GM12878 (cell line): ENCODE results near the gene AANAT. TPM values are rescaled to one million over a fixed set of nuclear protein-coding genes. Genes with fewer than 3 reads are reported as not detected.

Experiments
- ATAC-seq: fragments of 200-7000 bp; cut with Tn5 transposase; 3 replicates; pipeline ENCODE4 v1.9.1; 2020; ENCODE audit warnings: mild to moderate bottlenecking, moderate library complexity
- BruUV-seq: library from RNA; stranded (reverse); fragments of 400-500 nt; replicated peaks from 2 replicates; lab custom pipeline; 2021; lab: Mats Ljungman, UMichigan
- CTCF ChIA-PET: fragments of 300-600 bp; sonication (Branson Sonifier 250); formaldehyde crosslinking; extraction: SDS; loops from one replicate; lab custom pipeline; 2021; ENCODE audit warnings: inconsistent platforms; lab: Yijun Ruan, JAX
- POLR2A ChIA-PET: fragments of 350-600 bp; formaldehyde crosslinking; extraction: SDS; loops from one replicate; lab custom pipeline; 2021; ENCODE audit warnings: inconsistent platforms; lab: Charles Lee
- RAD21 ChIA-PET: fragments of 300-600 bp; sonication (Branson Sonifier 250); formaldehyde crosslinking; loops from one replicate; lab custom pipeline; 2023; ENCODE audit warnings: antibody characterized with exemption; ENCODE audit not compliant: unreplicated experiment; lab: Charles Lee
- SMC1A ChIA-PET: fragments of 300-600 bp; sonication (Branson Sonifier 250); formaldehyde crosslinking; loops from one replicate; lab custom pipeline; 2023; ENCODE audit not compliant: unreplicated experiment, uncharacterized antibody; lab: Charles Lee
- DNase-seq: peaks from one replicate; pipeline ENCODE4 v3.0.0-alpha.2; 2011; ENCODE audit warnings: low read depth, low spot score
- FAIRE-seq: peaks from 3 replicates; lab custom pipeline; 2011; peaks lifted over from hg19 to GRCh38; lab: Jason Lieb, UNC
- H2AFZ ChIP-seq: 2 replicates; pipeline ENCODE4 v1.6.0; 2011; ENCODE audit warnings: low read depth, low read length, control low read depth; ENCODE audit not compliant: control insufficient read depth
- H3K27ac ChIP-seq: 2 replicates; pipeline ENCODE4 v1.5.1; 2011; ENCODE audit warnings: control low read depth; ENCODE audit not compliant: control insufficient read depth, insufficient read depth
- H3K27me3 ChIP-seq, 2 experiments: replicated peaks in 1 of 2; 2 replicates each; pipeline versions ENCODE4 v1.6.0 to v1.6.1; 2011; ENCODE audit warnings: low read length in 1 of 2; ENCODE audit not compliant: control insufficient read depth in 2 of 2, insufficient read depth in 2 of 2
- H3K36me3 ChIP-seq, 2 experiments: 2 replicates each; pipeline ENCODE4 v1.5.1; 2011; ENCODE audit warnings: low read length in 1 of 2; ENCODE audit not compliant: control insufficient read depth in 2 of 2, insufficient read depth in 2 of 2
- H3K4me1 ChIP-seq: 2 replicates; pipeline ENCODE4 v1.6.1; 2011; ENCODE audit warnings: mild to moderate bottlenecking, low read length, moderate library complexity, mixed read lengths; ENCODE audit not compliant: control insufficient read depth, insufficient read depth
- H3K4me2 ChIP-seq: 2 replicates; pipeline ENCODE4 v1.6.0; 2011; ENCODE audit warnings: control low read depth; ENCODE audit not compliant: control insufficient read depth, insufficient read depth
- H3K4me3 ChIP-seq: fragments of 200-600 bp; sonication (generic); 2 replicates; pipeline ENCODE4 v1.5.1; 2016
- H3K79me2 ChIP-seq: 2 replicates; pipeline ENCODE4 v1.6.0; 2011; ENCODE audit warnings: low read length; ENCODE audit not compliant: control insufficient read depth, insufficient read depth
- H3K9ac ChIP-seq: 2 replicates; pipeline ENCODE4 v1.8.0; 2011; ENCODE audit warnings: low read length, control low read depth, mixed read lengths; ENCODE audit not compliant: control insufficient read depth, insufficient read depth
- H3K9me3 ChIP-seq: replicated peaks from 3 replicates; pipeline ENCODE4 v1.5.1; 2011; ENCODE audit warnings: mild to moderate bottlenecking, low read length; ENCODE audit not compliant: control insufficient read depth, insufficient read depth
- H4K20me1 ChIP-seq: 2 replicates; pipeline ENCODE4 v1.6.0; 2011; ENCODE audit not compliant: control insufficient read depth, insufficient read depth
- RBBP5 ChIP-seq: fragments of 200-600 bp; sonication (generic); conservative IDR thresholded peaks from 2 replicates; pipeline ENCODE4 v1.6.1; 2016
- WGBS: methylation state at CpG from one replicate; pipeline ENCODE4 v1.1.6; 2016; ENCODE audit warnings: low lambda C conversion rate; ENCODE audit not compliant: insufficient replicate concordance, insufficient coverage; ENCODE audit errors: missing lambda C conversion rate; 5-methylcytosine and 5-hydroxymethylcytosine counted together
- in situ Hi-C: fragments of 300-500 bp; cut with MboI; formaldehyde crosslinking; loops from 9 replicates; pipeline ENCODE4 v1.14.3; 2018; ENCODE audit warnings: mixed read lengths
- intact Hi-C: fragments of 100-400 bp; cut with micrococcal nuclease; formaldehyde crosslinking; loops from one replicate; pipeline ENCODE4 v1.14.2; 2022; ENCODE audit not compliant: unreplicated experiment
- polyA plus RNA-seq, 11 experiments: library from polyadenylated mRNA; depleted of rRNA in 4 of 11; unstranded in 6 of 11; stranded (reverse) in 5 of 11; fragments of >200 nt; fragmentation: Nextera tagmentation in 4 of 11; fragmentation: Illumina TruSeq in 1 of 11; extraction: Ambion mirVana in 4 of 11; extraction: Trizol in 1 of 11; gene quantifications; 1 replicate in 1 of 11; 2 replicates in 10 of 11; pipeline versions ENCODE4 v1.2.1 to v1.2.3, GENCODE V29; 2011 to 2016; ENCODE audit warnings: inconsistent platforms in 2 of 11, missing spikeins in 2 of 11, low read depth in 1 of 11
- total RNA-seq, 4 experiments: library from RNA; depleted of rRNA in 3 of 4; stranded (reverse); fragments of >200 nt in 3 of 4; fragmentation: Illumina TruSeq in 1 of 4; extraction: Trizol in 1 of 4; gene quantifications; 2 replicates each; pipeline versions ENCODE4 v1.2.1 to v1.2.3, GENCODE V29; 2013 to 2021
- TF ChIP-seq, protein P1 (sequence below): fragments of 450-650 bp; IDR thresholded peaks from 2 replicates; pipeline ENCODE4 v1.6.1; 2016; ENCODE audit warnings: mild to moderate bottlenecking

The AANAT gene
- total and polyA plus RNA-seq, 10 of the 15 experiments (the other 5 are each of a cell fraction or from before 2014, with no cell fraction given) = 0.23 TPM; not detected in 9

DNA sequence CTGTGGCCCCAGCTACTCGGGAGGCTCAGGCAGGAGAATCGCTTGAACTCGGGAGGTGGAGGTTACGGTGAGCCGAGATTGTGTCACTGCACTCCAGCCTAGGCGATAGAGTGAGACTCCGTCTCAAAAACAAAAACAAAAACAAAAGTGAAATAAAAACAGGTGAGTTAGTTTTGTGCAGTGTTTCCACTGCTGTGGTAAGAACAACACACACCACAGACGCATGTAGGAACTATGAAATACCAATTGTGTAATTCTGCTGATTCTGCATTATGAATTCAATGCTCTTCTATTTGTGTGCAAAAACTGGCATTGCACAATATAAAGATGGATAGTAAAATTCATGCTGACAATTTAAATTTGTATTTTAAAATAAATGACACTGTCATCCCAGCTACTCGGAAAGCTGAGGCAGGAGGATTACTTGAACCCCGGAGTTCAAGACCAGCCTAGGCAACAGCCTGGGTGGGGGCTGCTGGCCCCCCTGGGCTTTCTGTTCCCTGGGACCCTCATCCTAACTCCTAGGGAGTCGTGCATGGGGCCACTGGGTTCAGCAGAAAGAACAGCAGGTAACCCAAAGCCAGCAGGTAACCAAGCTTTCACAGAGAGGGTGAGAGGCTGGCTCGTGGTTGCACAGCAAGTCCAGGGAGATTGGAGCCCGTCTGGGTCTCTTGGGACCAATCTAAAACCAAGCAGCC lies 44.4 kb downstream of the AANAT start:
- no peak overlapping the region for H2AFZ ChIP-seq
- no peaks in the 10 kb centered on the region for H3K9me3 ChIP-seq
- WGBS = 67% methylated on average over 13 of the region's 13 CpGs
- H3K36me3 ChIP-seq = no peaks in the 10 kb centered on the region
- H4K20me1 ChIP-seq = no peaks in the 10 kb centered on the region
- SMC1A ChIA-PET = interaction anchor here (0.9 to 2.7 kb wide), 5 partner anchors 16 to 98 kb away, joined by 3 to 10 read pairs (median 4); partner anchors contain the start of gene AANAT
- intact Hi-C loops (no loop called here), in situ Hi-C loops (no loop called here)
- DNase-seq = no peak
- FAIRE-seq = no peak
- no TSS peak for BruUV-seq
- no peaks in the 10 kb centered on the region; a peak in 1 of 4 replicates for H3K27me3 ChIP-seq
- ATAC-seq = no peak
- TF ChIP-seq RBBP5 = no peak
- TF ChIP-seq, protein P1, sequence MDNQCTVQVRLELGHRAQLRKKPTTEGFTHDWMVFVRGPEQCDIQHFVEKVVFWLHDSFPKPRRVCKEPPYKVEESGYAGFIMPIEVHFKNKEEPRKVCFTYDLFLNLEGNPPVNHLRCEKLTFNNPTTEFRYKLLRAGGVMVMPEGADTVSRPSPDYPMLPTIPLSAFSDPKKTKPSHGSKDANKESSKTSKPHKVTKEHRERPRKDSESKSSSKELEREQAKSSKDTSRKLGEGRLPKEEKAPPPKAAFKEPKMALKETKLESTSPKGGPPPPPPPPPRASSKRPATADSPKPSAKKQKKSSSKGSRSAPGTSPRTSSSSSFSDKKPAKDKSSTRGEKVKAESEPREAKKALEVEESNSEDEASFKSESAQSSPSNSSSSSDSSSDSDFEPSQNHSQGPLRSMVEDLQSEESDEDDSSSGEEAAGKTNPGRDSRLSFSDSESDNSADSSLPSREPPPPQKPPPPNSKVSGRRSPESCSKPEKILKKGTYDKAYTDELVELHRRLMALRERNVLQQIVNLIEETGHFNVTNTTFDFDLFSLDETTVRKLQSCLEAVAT = 0 out of 2 replicates have a peak, but pooled peaks have one; percentile 58
- H3K4me2 ChIP-seq = no peak overlapping the region
- no peak overlapping the region for H3K27ac ChIP-seq
- H3K9ac ChIP-seq = no peak overlapping the region
- H3K4me1 ChIP-seq = peaks cover 18% of the 10 kb centered on the region
- CTCF ChIA-PET = interaction anchor here (0.7 to 7.8 kb wide), 7 partner anchors 31 to 182 kb away, joined by 3 to 65 read pairs (median 4); partner anchors contain the start of genes AANAT and SPHK1
- POLR2A ChIA-PET = interaction anchor here (0.6 kb wide), 1 partner anchor 211 kb away, joined by 3 read pairs; no protein-coding TSS in a partner anchor
- RAD21 ChIA-PET = interaction anchor here (1.1 kb wide), 1 partner anchor 53 kb away, joined by 4 read pairs; no protein-coding TSS in a partner anchor
- H3K4me3 ChIP-seq = no peak overlapping the region
- no peaks in the 10 kb centered on the region for H3K79me2 ChIP-seq
